RWPE2 (cell line): ENCODE measurements around the gene SFXN1.
"Not testable (repeated sequence)": the region's sequence is repeated elsewhere in the genome, so short reads cannot be mapped to it uniquely, and the experiment has no call there.

ENCODE experiments used
- ATAC-seq: fragments of 200-7000 bp; cut with Tn5 transposase; 3 replicates; pipeline ENCODE4 v1.9.1; 2021; ENCODE audit warnings: low read depth
- DNase-seq: peaks from one replicate; pipeline ENCODE4 v3.0.0-alpha.2; 2020; ENCODE audit warnings: low spot score
- H3K27ac ChIP-seq: fragments of 450-650 bp; 2 replicates; pipeline ENCODE4 v1.5.1; 2017; ENCODE audit warnings: mild to moderate bottlenecking; ENCODE audit not compliant: poor library complexity, severe bottlenecking
- H3K27me3 ChIP-seq: fragments of 250-450 bp; sonication (Bioruptor Pico); 2 replicates; pipeline ENCODE4 v1.5.1; 2021; ENCODE audit warnings: mild to moderate bottlenecking, moderate library complexity; ENCODE audit not compliant: insufficient read depth, poor library complexity, severe bottlenecking
- H3K36me3 ChIP-seq: fragments of 250-450 bp; sonication (Bioruptor Pico); 2 replicates; pipeline ENCODE4 v1.5.1; 2020; ENCODE audit warnings: low read depth, mild to moderate bottlenecking, moderate library complexity
- H3K4me1 ChIP-seq: fragments of 250-450 bp; sonication (Bioruptor Pico); 2 replicates; pipeline ENCODE4 v1.5.1; 2021; ENCODE audit warnings: mild to moderate bottlenecking, moderate library complexity; ENCODE audit not compliant: insufficient read depth, poor library complexity, severe bottlenecking
- H3K4me3 ChIP-seq: fragments of 250-450 bp; sonication (Bioruptor Pico); 2 replicates; pipeline ENCODE4 v1.5.1; 2021; ENCODE audit warnings: mild to moderate bottlenecking, moderate library complexity; ENCODE audit not compliant: severe bottlenecking
- H3K9me3 ChIP-seq: fragments of 250-450 bp; sonication (Bioruptor Pico); 2 replicates; pipeline ENCODE4 v1.5.1; 2021; ENCODE audit warnings: mild to moderate bottlenecking, moderate library complexity; ENCODE audit not compliant: severe bottlenecking
- TF ChIP-seq, protein P1 (sequence below): fragments of 450-650 bp; IDR thresholded peaks from one replicate; pipeline ENCODE4 v1.5.1; 2017; ENCODE audit warnings: mild to moderate bottlenecking, moderate library complexity; ENCODE audit not compliant: poor library complexity, severe bottlenecking

Gene SFXN1

GRCh38 chr5:175443514-175444059 is 34.8 kb upstream of the SFXN1 start:
- no peak overlapping the region for H3K4me3 ChIP-seq
- no peak overlapping the region for H3K27ac ChIP-seq
- H3K4me1 ChIP-seq: no peaks in the 10 kb centered on the region
- no peak for ATAC-seq
- peaks cover 70% of the 10 kb centered on the region for H3K27me3 ChIP-seq
- TF ChIP-seq, protein P1, sequence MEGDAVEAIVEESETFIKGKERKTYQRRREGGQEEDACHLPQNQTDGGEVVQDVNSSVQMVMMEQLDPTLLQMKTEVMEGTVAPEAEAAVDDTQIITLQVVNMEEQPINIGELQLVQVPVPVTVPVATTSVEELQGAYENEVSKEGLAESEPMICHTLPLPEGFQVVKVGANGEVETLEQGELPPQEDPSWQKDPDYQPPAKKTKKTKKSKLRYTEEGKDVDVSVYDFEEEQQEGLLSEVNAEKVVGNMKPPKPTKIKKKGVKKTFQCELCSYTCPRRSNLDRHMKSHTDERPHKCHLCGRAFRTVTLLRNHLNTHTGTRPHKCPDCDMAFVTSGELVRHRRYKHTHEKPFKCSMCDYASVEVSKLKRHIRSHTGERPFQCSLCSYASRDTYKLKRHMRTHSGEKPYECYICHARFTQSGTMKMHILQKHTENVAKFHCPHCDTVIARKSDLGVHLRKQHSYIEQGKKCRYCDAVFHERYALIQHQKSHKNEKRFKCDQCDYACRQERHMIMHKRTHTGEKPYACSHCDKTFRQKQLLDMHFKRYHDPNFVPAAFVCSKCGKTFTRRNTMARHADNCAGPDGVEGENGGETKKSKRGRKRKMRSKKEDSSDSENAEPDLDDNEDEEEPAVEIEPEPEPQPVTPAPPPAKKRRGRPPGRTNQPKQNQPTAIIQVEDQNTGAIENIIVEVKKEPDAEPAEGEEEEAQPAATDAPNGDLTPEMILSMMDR: no peak
- H3K36me3 ChIP-seq: no peaks in the 10 kb centered on the region
- DNase-seq: no peak
- H3K9me3 ChIP-seq: no peaks in the 10 kb centered on the region

DNA sequence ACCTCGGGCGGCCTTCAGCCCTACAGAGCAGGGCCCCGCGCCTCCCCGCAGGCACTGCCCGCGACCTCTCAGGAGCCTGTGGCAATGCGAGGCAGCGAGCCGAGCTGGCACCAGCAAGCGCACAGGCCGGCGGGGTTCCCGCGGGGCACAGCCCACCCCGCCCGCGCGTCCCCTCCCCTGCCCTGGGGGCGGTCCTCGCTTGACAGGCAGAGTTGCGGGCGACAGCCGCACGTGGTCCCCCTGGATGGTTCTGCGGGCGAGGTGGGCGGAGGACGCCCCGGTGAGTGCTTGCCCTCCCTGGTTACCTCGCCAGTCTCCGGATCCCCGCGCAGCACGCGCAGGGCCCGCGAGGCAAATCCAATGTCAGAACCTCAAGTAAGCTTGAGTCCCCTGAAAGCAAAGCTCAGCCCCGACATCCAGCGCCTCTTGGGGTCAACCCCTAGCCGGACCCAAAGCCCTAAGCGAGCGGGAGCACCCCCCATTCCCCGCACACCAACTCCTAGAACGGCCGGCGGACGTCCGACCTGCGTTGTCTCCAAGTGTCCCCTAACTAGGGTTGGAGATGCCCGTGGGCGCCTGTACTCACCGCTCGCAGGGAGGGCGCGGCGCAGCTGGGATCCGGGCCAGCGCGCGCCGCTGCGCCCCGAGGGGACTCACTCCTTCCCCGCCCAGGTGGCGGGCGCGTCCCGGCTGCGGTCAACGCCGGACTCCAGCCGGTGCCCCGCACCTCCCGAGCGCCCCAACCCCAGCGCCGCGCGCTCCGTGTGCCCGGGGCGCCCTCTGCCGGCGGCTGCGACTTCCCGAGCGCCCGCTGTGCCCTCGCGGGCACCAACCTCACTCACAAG is 34.1 kb upstream of the SFXN1 start, which contains the start of gene DRD1:
Gene DRD1 (minus strand): TSS at position 123 of the 845 bp plus-strand sequence. CDS start 1,083 bp downstream, outside the sequence.
- DNase-seq (peak; percentile 69), ATAC-seq (peak; percentile 84)
- peaks cover 70% of the 10 kb centered on the region for H3K27me3 ChIP-seq
- no peaks in the 10 kb centered on the region for H3K9me3 ChIP-seq
- H3K36me3 ChIP-seq: no peaks in the 10 kb centered on the region
- no peak within 1 kb of the TSS for H3K27ac ChIP-seq
- TF ChIP-seq, protein P1: peak; percentile 98
- H3K4me3 ChIP-seq: peak within 1 kb of the TSS; percentile 4
- no peaks in the 10 kb centered on the region for H3K4me1 ChIP-seq

DNA sequence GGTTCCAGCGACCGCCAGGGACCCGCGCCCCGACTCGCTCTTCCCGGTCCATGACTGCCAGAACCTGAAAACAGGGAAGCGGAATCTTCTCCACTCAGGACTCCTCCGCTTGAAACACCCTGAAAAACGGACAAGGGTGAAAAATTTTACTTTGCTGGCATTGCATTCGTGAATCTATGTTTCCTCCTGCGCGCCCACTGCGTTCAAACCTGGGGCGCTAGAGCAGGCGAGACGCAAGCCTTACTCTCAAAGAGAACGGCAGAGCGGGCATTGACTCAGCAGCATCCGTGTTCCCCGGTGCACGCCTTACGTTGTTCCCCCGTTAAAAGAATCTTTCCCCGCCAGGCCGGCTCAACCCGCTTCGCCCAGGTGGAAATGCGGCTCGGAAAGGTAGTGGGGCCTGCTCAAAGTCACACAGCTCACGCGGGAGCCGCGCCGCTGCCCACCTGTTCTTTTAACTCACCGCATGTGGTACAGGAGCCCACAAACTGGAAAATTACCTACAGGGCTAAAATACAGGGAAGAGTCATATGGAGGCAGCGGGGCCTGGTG is 33.4 kb upstream of the SFXN1 start:
- no peak for ATAC-seq
- Histone ChIP-seq H3K27me3 (peaks cover 68% of the 10 kb centered on the region), H3K4me3 (no peak overlapping the region), H3K4me1 (no peaks in the 10 kb centered on the region), H3K27ac (no peak overlapping the region), H3K9me3 (no peaks in the 10 kb centered on the region), H3K36me3 (no peaks in the 10 kb centered on the region)
- no peak for DNase-seq
- TF ChIP-seq, protein P1: peak; percentile 82

GRCh38 chr5:175446378-175446777 is 32.0 kb upstream of the SFXN1 start:
- ATAC-seq, H3K9me3 ChIP-seq, DNase-seq, H3K4me3 ChIP-seq, H3K36me3 ChIP-seq, H3K4me1 ChIP-seq, H3K27ac ChIP-seq: not testable (repeated sequence)
- peaks cover 62% of the 10 kb centered on the region for H3K27me3 ChIP-seq

DNA sequence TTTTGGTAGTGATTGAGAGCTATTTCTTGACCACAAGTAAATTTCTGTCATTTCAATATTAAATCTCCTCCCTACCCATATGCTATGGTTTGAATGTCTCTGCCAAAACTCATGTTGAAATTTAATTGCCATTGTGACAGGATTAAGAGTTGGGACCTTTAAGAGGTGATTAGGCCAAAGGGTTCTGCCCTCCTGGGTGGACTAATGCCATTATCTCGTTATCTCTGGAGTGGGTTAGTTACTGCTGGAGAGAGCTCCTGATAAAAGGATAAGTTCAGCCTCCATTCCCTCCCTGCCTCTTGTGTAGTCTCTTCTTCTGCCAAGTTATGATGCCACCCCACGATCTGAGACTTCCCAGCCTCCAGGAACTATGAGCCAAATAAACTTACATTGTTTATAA is 30.8 kb upstream of the SFXN1 start:
- Histone ChIP-seq H3K9me3 (no peaks in the 10 kb centered on the region), H3K36me3 (no peaks in the 10 kb centered on the region), H3K4me1 (no peaks in the 10 kb centered on the region), H3K27me3 (peaks cover 68% of the 10 kb centered on the region), H3K27ac (no peak overlapping the region), H3K4me3 (no peak overlapping the region)
- no peak for DNase-seq
- ATAC-seq: no peak
- TF ChIP-seq, protein P1: no peak
